HG02970 (cell line): ENCODE results near the gene KBTBD12.

Experiments used
- ATAC-seq: cut with Tn5 transposase; IDR thresholded peaks from one replicate; pipeline ENCODE4 v1.9.1; 2021; ENCODE audit warnings: mild to moderate bottlenecking, moderate library complexity, moderate number of reproducible peaks; ENCODE audit not compliant: unreplicated experiment, low FRiP score

The KBTBD12 gene

DNA sequence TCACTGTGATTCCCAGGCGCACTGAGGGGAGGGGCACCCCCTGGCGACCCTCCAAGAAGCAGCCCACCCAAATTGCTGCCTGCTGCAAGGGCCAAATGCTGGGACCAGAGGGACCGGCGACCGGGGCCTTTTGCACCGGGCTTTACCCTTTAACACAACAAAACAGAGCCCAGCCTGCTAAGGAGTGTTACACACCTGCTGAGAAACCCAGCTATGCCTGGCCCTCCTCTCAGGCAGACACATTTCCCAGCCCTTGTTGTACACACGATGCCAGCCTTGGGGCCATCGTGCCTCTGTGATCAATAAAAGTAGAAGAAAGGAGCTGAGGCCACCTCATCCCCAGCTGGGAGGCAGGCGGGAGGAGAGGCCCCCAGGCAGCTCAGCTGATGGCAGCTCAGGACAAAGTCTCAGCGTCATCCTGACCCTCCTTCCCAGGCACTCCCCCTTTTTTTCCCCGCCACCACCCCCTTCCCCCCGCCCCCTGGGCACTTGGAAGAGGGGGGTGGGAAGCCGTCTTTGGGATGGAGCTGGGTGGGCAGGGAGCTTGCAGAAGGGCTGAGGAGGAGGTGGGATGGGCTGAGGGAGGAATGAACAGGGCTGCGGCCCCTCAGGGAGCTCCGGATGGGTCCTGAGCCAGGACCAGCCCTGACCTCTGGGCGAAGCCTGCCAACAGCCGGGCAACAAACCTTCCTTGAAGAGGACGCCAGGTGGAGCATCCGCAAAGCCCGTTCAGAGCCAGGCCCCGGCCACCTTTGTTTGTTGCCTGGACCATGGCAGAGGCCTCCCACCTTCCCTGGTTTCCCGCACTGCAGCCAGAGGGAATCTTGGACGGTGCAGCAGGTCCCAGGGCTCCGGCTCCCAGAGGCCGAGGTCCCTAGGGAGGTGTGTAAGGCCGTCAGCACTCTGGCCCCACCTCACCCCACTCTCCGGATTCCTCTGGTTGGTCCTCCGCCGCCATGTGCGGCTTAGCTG is 91.3 kb downstream of the KBTBD12 start:
- no peak for ATAC-seq

DNA sequence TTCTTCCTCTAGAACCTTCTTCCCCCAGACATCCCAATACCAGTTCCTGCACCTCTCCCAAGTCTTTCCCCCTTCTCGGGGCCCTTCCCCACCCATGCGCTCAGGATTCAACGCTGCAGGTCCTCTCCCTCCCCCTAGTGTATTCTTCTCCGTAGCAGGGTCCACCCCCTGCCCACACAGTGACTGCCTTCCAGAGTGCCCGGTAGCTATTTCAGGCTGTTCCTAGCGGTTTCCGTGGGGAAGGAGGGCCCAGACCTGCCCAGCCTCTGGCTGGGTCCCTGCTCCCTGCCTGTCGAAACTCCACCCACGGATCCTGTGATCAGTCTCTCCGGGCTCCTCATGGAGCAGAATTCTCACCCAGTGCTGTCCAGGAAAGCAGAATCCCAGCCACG is 92.0 kb downstream of the KBTBD12 start:
- no peak for ATAC-seq

DNA sequence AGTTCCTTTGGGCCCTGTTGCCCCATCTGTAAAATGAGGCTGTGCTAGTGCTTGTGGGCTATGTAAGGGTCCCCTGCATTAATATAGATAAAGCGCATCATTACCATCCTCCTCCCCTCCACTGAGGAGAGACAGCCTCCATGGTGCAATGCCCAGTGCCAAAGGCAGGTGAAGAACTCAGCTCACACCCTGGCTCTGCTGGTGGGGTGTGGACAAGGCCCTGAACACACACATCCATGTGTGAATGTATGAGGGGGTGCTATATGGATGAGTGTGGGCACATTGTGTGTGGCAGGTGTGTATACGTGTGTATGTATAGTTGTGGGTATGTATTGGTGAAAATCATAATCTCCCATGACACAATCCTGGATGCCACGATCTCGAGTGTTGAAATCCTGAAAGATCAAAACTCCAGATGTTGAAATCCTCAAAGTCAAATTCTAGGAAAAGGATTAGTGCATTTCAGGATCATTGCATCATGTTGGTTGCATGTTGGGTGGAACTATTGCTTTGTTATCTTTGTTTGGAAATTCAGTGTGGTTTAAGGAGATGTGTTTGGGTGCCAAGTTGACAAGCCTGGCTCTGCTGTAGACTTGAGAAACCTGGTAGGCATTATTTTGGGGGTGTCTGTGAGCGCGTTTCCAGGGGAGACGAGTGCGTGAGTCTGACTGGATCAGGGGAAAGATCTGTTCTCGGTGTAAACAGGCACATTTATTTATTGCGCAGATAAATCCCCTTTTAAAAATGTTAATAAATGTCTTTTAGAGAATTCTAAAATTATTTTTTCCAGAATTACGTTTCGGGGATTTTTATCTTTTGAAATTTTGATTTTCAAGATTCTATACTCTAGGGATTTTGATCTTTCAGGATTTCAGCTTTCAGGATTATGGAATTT is 95.2 kb downstream of the KBTBD12 start:
- ATAC-seq = no peak

DNA sequence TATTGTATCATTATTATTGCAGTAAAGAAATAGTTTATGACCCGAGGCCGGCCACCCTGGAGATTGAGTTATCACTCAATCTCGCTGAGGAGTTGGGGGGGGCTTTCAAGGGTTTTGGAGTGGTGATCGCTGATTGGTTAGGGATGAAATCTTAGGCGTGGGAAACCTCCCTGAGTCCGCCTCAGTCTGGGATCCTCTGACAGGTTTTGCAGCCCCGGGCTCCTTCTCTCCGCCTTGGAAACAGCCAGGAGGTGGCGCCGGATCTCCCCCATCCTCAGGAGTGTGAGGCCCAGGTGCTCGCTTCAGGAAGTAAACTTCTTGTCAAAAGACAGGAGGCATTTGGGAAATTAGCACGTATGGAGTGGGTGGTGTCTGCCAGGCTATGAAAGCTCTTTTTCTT is 96.1 kb downstream of the KBTBD12 start:
- no peak for ATAC-seq

DNA sequence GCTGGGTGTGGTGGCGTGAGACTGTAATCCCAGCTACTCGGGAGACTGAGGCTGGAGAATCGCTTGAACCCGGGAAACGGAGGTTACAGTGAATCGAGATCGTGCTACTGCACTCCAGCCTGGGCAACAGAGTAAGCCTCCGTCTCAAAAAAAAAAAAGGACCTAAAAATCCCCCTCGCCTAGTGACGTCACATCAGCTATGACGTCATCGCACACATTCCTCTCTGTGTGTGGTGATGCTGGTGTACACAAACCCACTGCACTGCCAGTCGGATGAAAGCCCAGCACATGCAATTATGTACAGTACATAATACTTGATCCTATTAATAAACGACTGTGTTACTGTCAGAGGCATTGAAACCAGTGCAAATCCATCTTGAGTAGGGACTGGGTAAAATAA is 97.0 kb downstream of the KBTBD12 start:
- ATAC-seq = no peak

DNA sequence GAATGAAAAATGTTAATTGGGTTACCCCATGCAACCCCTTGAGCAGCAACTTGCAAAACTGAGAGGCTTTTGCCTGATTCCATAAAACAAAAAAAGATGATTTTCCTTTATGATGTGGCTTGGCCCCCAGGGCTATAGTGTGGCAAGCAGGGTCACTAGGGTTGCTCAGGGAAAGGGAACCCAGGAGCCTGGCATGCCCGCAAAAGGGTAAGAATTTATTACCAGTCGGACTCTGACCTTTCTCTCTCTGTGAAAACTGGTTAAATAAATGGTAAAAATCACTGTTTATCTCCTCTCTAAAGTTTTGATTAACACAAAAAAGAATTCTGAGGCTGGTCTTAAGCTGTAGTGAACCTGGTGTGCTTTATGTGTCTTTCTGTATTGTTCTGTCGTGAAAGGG is 99.5 kb downstream of the KBTBD12 start:
- no peak for ATAC-seq

DNA sequence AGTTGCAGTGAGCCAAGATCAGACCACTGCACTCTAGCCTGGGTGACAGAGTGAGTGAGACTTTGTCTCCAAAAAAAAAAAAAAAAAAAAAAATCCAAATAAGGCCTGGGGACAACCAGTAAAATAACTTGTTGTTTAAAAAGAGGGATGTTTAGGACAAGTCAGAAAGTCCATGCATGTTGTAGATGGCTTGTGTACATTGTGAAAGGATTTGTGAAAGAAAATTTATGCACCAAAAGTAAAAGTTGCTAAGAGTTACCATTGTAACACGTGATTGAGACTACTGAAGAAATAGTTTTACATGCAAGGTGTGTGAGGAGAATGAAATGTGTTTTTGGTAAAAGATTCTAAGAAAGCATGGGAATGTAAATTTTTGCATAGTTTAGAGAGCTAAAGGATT is 101.5 kb downstream of the KBTBD12 start:
- ATAC-seq = no peak

DNA sequence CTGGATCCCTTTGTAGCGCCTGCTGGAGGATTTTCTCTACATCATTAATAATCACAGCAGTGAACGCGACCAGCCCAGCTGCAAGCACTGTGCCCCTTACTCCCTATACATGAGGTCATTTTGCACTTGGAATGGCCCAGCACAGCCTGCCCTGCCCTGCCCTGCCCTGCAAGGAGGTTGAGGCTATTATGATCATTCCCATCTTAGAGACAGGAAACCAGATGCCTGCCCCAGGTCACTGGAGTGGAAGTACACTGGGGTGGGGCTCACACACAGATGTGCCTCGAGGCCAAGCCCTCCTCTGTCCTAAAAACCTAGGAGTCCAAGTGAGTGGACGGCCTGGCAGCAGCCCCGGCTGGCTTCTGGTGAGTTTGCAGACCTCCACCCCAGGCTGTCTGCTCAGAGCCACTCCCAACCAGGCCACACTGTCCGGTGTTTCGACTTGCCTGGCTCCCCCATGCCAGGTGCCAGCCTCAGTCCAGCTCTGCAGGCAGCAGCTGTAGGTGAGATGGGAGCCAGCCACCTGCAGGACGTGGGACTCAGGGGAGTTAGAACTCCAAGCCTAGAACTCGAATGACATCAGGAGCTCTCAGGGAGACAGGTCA is 106.8 kb downstream of the KBTBD12 start:
- no peak for ATAC-seq

DNA sequence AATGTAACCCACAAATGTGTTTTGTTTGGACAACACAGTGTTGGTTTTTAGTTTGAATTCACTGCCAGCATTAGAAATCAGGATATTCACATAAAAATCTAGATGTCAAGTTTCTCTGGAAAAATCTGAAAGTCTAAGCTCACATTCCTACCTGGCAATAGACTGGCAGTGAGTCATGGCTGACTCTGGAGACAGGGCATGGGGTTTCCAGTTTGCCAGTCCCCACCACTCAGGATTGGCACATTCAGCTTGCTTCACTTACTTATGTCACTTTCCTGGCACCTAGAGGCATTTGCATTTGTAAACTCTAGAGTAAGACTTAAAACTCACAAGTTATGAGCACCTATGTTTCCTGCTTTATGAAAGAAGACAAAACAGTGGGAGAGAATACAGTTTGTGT is 118.1 kb downstream of the KBTBD12 start:
- ATAC-seq = no peak

DNA sequence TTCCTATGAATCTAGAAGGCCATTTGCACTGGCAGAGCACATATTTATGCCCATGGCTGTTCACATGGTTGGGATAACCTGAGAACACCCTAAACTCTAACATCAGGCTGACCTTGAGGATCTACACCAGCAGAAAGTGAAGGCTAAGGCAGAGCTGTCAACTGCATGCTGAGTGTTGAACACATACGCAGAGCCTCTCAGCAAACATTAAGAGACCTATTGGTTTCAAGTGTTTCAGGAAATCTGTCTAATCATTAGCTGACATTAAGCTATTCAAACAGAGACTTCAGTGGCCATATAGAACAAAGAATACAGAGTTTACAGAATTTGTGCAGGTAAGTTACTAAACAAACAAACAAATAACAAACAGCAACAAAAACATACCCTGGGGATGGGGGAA is 121.1 kb downstream of the KBTBD12 start:
- no peak for ATAC-seq
